Sigmoid colon (tissue), 7 donors: Measurements from ENCODE around the gene SLC16A8. TPM values are rescaled to one million over a fixed set of nuclear protein-coding genes. Genes with fewer than 3 reads are reported as not detected.

ENCODE experiments used
- DNase-seq: peaks from one replicate; pipeline ENCODE4 v3.0.0-alpha.2; 2019
- H3K27ac ChIP-seq, 4 donors: fragments of 200-600 bp; sonication (generic); one replicate each; pipeline ENCODE4 v1.5.1; 2016 to 2019; ENCODE audit warnings: mild to moderate bottlenecking in 1 of 4
- H3K27me3 ChIP-seq, 3 donors: fragments of 200-600 bp; sonication (generic); one replicate each; pipeline ENCODE4 v1.5.1; 2019; ENCODE audit warnings: mild to moderate bottlenecking in 1 of 3
- H3K36me3 ChIP-seq, 4 donors: fragments of 200-600 bp; sonication (generic); one replicate each; pipeline ENCODE4 v1.5.1; 2016 to 2019
- H3K4me1 ChIP-seq, 4 donors: fragments of 200-600 bp; sonication (generic); one replicate each; pipeline ENCODE4 v1.5.1; 2017 to 2019
- H3K4me3 ChIP-seq, 4 donors: fragments of 200-600 bp; sonication (generic); one replicate each; pipeline ENCODE4 v1.5.1; 2017 to 2019; ENCODE audit warnings: mild to moderate bottlenecking in 2 of 4, moderate library complexity in 1 of 4
- H3K9me3 ChIP-seq, 4 donors: fragments of 200-600 bp in 3 of 4; sonication (generic) in 3 of 4; one replicate each; pipeline versions ENCODE4 v1.5.1 to v1.6.1; 2013 to 2019
- CTCF ChIP-seq, 4 experiments: fragments of 450-650 bp in 3 of 4; fragments of 200-600 bp in 1 of 4; IDR thresholded peaks; one replicate each; pipeline ENCODE4 v1.5.1; 2016 to 2019; ENCODE audit warnings: antibody characterized with exemption in 4 of 4, mild to moderate bottlenecking in 3 of 4, moderate library complexity in 2 of 4
- EP300 ChIP-seq, 4 donors: sonication (generic); formaldehyde crosslinking; IDR thresholded peaks; one replicate each; pipeline ENCODE4 v1.6.1; 2017; ENCODE audit warnings: antibody characterized with exemption in 4 of 4
- POLR2A ChIP-seq, 2 donors: fragments of 450-650 bp; IDR thresholded peaks; one replicate each; pipeline ENCODE4 v1.6.1; 2016; ENCODE audit warnings: antibody characterized with exemption in 2 of 2, mild to moderate bottlenecking in 2 of 2, moderate library complexity in 2 of 2
- POLR2AphosphoS5 ChIP-seq, 4 donors: sonication (generic); formaldehyde crosslinking; IDR thresholded peaks; one replicate each; pipeline ENCODE4 v1.6.1; 2017; ENCODE audit warnings: antibody characterized with exemption in 4 of 4
- WGBS, 2 donors: extraction: QIAGEN DNeasy Blood & Tissue Kit; methylation state at CpG; one replicate each; pipeline ENCODE4 v1.1.7; 2013; 5-methylcytosine and 5-hydroxymethylcytosine counted together
- intact Hi-C: fragments of 100-400 bp; cut with DNase I; formaldehyde crosslinking; loops from one replicate; pipeline ENCODE4 v1.15.1; 2023
- polyA plus RNA-seq, 3 donors: library from polyadenylated mRNA; stranded (reverse); fragments of 200-250 nt; gene quantifications; one replicate each; pipeline ENCODE4 v1.2.3, GENCODE V29; 2013
- total RNA-seq, 4 donors: library from RNA; depleted of rRNA; stranded (reverse); fragments of >200 nt; gene quantifications; one replicate each; pipeline ENCODE4 v1.1.0, GENCODE V29; 2016
- donor health status: healthy with polysubstance abuse.
- donor health status: Bipolar disorder and iron deficiency.
- donor health status: healthy.

Gene SLC16A8
- total and polyA plus RNA-seq, 7 donors: 0.20 to 0.71 (median 0.55) TPM; not detected in 4

GRCh38 chr22:38125751-38126201 is 41.8 kb upstream of the SLC16A8 start:
- no peak overlapping the region for H3K27ac ChIP-seq
- H3K27me3 ChIP-seq: no peaks in the 10 kb centered on the region
- intact Hi-C loops: no loop called here
- 83 to 91% methylated on average over 11 of the region's 11 CpGs for WGBS, 2 donors
- H3K4me3 ChIP-seq: no peak overlapping the region
- TF ChIP-seq EP300 (IDR thresholded peaks at IDR 0.05) (no peak), POLR2AphosphoS5 (IDR thresholded peaks at IDR 0.05) (no peak), CTCF (IDR thresholded peaks at IDR 0.05) (no peak), POLR2A (IDR thresholded peaks at IDR 0.05) (no peak)
- DNase-seq: no peak
- H3K4me1 ChIP-seq: no peaks in the 10 kb centered on the region
- H3K9me3 ChIP-seq: no peaks in the 10 kb centered on the region
- H3K36me3 ChIP-seq: peaks cover 0 to 15% (median 0%) of the 10 kb centered on the region in 4 donors

GRCh38 chr22:38125038-38125610 is 41.1 kb upstream of the SLC16A8 start:
- Histone ChIP-seq H3K9me3 (no peaks in the 10 kb centered on the region), H3K36me3 (peaks cover 0 to 15% (median 0%) of the 10 kb centered on the region in 4 donors), H3K27me3 (no peaks in the 10 kb centered on the region), H3K4me3 (no peak overlapping the region), H3K4me1 (no peaks in the 10 kb centered on the region), H3K27ac (no peak overlapping the region)
- no peak for DNase-seq
- 96% methylated on average over 14 of the region's 14 CpGs for WGBS, 2 donors
- no peak for TF ChIP-seq CTCF (IDR thresholded peaks at IDR 0.05)
- no peak for TF ChIP-seq EP300 (IDR thresholded peaks at IDR 0.05)
- TF ChIP-seq POLR2AphosphoS5 (IDR thresholded peaks at IDR 0.05): no peak
- no peak for TF ChIP-seq POLR2A (IDR thresholded peaks at IDR 0.05)
- intact Hi-C loops: no loop called here

- TF ChIP-seq POLR2A (IDR thresholded peaks at IDR 0.05): no peak
- no peak for TF ChIP-seq EP300 (IDR thresholded peaks at IDR 0.05)
- TF ChIP-seq POLR2AphosphoS5 (IDR thresholded peaks at IDR 0.05): no peak
- no peak for TF ChIP-seq CTCF (IDR thresholded peaks at IDR 0.05)
- no peaks in the 10 kb centered on the region for H3K4me1 ChIP-seq
- H3K27ac ChIP-seq: no peak overlapping the region
- H3K27me3 ChIP-seq: no peaks in the 10 kb centered on the region
- no peak for DNase-seq
- peaks cover 0 to 15% (median 0%) of the 10 kb centered on the region in 4 donors for H3K36me3 ChIP-seq
- WGBS, 2 donors: 95% methylated on average over 21 of the region's 21 CpGs
- no peaks in the 10 kb centered on the region for H3K9me3 ChIP-seq
- no peak overlapping the region for H3K4me3 ChIP-seq
- intact Hi-C loops: no loop called here
These were observed 40.4 kb upstream of the SLC16A8 start for GRCh38 chr22:38124236-38124974.

GRCh38 chr22:38122616-38123015 is 38.6 kb upstream of the SLC16A8 start:
- Histone ChIP-seq H3K27ac (no peak overlapping the region), H3K27me3 (no peaks in the 10 kb centered on the region), H3K4me1 (no peaks in the 10 kb centered on the region), H3K9me3 (no peaks in the 10 kb centered on the region), H3K4me3 (no peak overlapping the region), H3K36me3 (peaks cover 0 to 4% (median 0%) of the 10 kb centered on the region in 4 donors)
- intact Hi-C loops: no loop called here
- WGBS, 2 donors: 85 to 91% methylated on average over 6 of the region's 6 CpGs
- TF ChIP-seq EP300 (IDR thresholded peaks at IDR 0.05): no peak
- TF ChIP-seq CTCF (IDR thresholded peaks at IDR 0.05): no peak
- no peak for TF ChIP-seq POLR2AphosphoS5 (IDR thresholded peaks at IDR 0.05)
- TF ChIP-seq POLR2A (IDR thresholded peaks at IDR 0.05): no peak
- no peak for DNase-seq
